A673 (cell line): Measurements from ENCODE around the gene SCN10A.

Source experiments
- EZH2 ChIP-seq: fragments of 200-600 bp; sonication (generic); IDR thresholded peaks from 2 replicates; pipeline ENCODE4 v1.6.1; 2017; ENCODE audit warnings: borderline replicate concordance, low read depth, mild to moderate bottlenecking, mixed read lengths, antibody characterized with exemption, low read length; ENCODE audit not compliant: poor library complexity, severe bottlenecking
- TF ChIP-seq, protein P1 (sequence below): fragments of 300-800, 200-600 bp; sonication (generic); conservative IDR thresholded peaks from 2 replicates; pipeline ENCODE4 v1.5.1; 2017; ENCODE audit warnings: low read depth, mild to moderate bottlenecking, antibody characterized with exemption, low read length, moderate library complexity, mixed read lengths

DNA sequence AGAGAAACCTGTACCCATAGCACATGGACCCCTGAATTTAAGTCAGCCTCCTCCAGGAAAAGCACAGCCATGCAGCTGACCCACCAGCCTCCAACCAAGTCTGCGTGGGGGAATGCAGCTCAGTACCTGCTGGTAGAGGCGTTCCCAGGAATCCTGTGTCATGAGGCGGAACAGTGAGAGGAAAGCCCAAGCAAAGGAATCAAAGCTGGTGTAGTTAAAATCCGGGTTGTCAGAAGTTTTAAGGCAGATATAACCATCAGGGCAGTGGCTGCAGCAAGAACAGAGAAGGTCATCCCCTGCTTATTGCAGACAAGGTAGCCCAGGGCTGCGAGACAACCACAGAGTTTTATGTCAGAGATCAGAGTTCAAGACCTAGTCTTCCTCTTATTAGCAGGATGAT, 59.1 kb downstream of the SCN10A start:
- TF ChIP-seq, protein P1, sequence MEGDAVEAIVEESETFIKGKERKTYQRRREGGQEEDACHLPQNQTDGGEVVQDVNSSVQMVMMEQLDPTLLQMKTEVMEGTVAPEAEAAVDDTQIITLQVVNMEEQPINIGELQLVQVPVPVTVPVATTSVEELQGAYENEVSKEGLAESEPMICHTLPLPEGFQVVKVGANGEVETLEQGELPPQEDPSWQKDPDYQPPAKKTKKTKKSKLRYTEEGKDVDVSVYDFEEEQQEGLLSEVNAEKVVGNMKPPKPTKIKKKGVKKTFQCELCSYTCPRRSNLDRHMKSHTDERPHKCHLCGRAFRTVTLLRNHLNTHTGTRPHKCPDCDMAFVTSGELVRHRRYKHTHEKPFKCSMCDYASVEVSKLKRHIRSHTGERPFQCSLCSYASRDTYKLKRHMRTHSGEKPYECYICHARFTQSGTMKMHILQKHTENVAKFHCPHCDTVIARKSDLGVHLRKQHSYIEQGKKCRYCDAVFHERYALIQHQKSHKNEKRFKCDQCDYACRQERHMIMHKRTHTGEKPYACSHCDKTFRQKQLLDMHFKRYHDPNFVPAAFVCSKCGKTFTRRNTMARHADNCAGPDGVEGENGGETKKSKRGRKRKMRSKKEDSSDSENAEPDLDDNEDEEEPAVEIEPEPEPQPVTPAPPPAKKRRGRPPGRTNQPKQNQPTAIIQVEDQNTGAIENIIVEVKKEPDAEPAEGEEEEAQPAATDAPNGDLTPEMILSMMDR: no peak
- no peak for TF ChIP-seq EZH2
